Karpas-422 (cell line): ENCODE measurements around the gene INF2. TPM values are rescaled to one million over a fixed set of nuclear protein-coding genes. Genes with fewer than 3 reads are reported as not detected.

Source experiments
- DNase-seq: peaks from one replicate; pipeline ENCODE4 v3.0.0-alpha.2; 2015
- H2AFZ ChIP-seq: fragments of 200-600 bp; sonication (generic); 2 replicates; pipeline ENCODE4 v1.6.1; 2014; ENCODE audit warnings: antibody characterized with exemption, low read length, mixed read lengths
- H3K27ac ChIP-seq: fragments of 200-600 bp; sonication (generic); 2 replicates; pipeline ENCODE4 v1.5.1; 2014; ENCODE audit warnings: mild to moderate bottlenecking, low read length, moderate library complexity
- H3K27me3 ChIP-seq: fragments of 200-600 bp; sonication (generic); 2 replicates; pipeline ENCODE4 v1.6.1; 2014; ENCODE audit warnings: low read length, mixed read lengths
- H3K36me3 ChIP-seq: fragments of 200-600 bp; sonication (generic); 2 replicates; pipeline ENCODE4 v1.6.1; 2014; ENCODE audit warnings: low read length, mixed read lengths; ENCODE audit not compliant: insufficient read depth
- H3K4me1 ChIP-seq: fragments of 200-600 bp; sonication (generic); 2 replicates; pipeline ENCODE4 v1.6.1; 2014; ENCODE audit warnings: mild to moderate bottlenecking, low read length, mixed read lengths
- H3K4me2 ChIP-seq: fragments of 200-600 bp; sonication (generic); 2 replicates; pipeline ENCODE4 v1.6.1; 2014; ENCODE audit warnings: low read length, low read depth, mild to moderate bottlenecking; ENCODE audit not compliant: poor library complexity, severe bottlenecking
- H3K4me3 ChIP-seq: fragments of 200-600 bp; sonication (generic); 2 replicates; pipeline ENCODE4 v1.5.1; 2014; ENCODE audit warnings: mild to moderate bottlenecking, antibody characterized with exemption, low read length, mixed read lengths
- H3K79me2 ChIP-seq: fragments of 200-600 bp; sonication (generic); 2 replicates; pipeline ENCODE4 v1.6.1; 2014; ENCODE audit warnings: mild to moderate bottlenecking, low read length, mixed read lengths
- H3K9ac ChIP-seq: fragments of 200-600 bp; sonication (generic); 2 replicates; pipeline ENCODE4 v1.6.0; 2014; ENCODE audit warnings: low read length
- H3K9me2 ChIP-seq: fragments of 200-600 bp; sonication (generic), shearing (Covaris generic); replicated peaks from 2 replicates; pipeline ENCODE4 v1.6.0; 2014; ENCODE audit warnings: mild to moderate bottlenecking, low read length, moderate library complexity; ENCODE audit not compliant: insufficient read depth
- H3K9me3 ChIP-seq: fragments of 300-700, 200-600 bp; sonication (generic); 2 replicates; pipeline ENCODE4 v1.6.1; 2014; ENCODE audit warnings: low read length, mixed read lengths
- H4K20me1 ChIP-seq: fragments of 200-600 bp; sonication (generic); 2 replicates; pipeline ENCODE4 v1.6.1; 2014; ENCODE audit warnings: mild to moderate bottlenecking, antibody characterized with exemption, low read length, low read depth; ENCODE audit not compliant: insufficient read depth
- total RNA-seq: library from RNA; depleted of rRNA; stranded (reverse); fragments of >200 nt; shearing (Covaris generic); gene quantifications from 2 replicates; pipeline ENCODE4 v1.2.3, GENCODE V29; 2014; ENCODE audit warnings: low replicate concordance

INF2 gene
- total RNA-seq, 1 experiment from 2014 or later = 4.4 TPM

GRCh38 chr14:104686624-104687517 is 2.5 kb upstream of the INF2 start:
- Histone ChIP-seq H3K4me3 (no peak overlapping the region), H3K36me3 (no peaks in the 10 kb centered on the region), H3K4me2 (no peak overlapping the region), H3K79me2 (no peaks in the 10 kb centered on the region), H2AFZ (no peak overlapping the region), H3K27me3 (no peaks in the 10 kb centered on the region), H4K20me1 (peaks cover 9% of the 10 kb centered on the region; the same call in 1 of the 2 replicates), H3K9me2 (no peaks in the 10 kb centered on the region), H3K9ac (no peak overlapping the region), H3K4me1 (peaks cover 20% of the 10 kb centered on the region), H3K9me3 (no peaks in the 10 kb centered on the region), H3K27ac (no peak overlapping the region)
- no peak for DNase-seq

GRCh38 chr14:104687601-104688504 is 1.6 kb upstream of the INF2 start:
- no peak for DNase-seq
- no peaks in the 10 kb centered on the region for H3K9me2 ChIP-seq
- no peak overlapping the region for H3K4me3 ChIP-seq
- H2AFZ ChIP-seq = no peak overlapping the region
- no peak overlapping the region for H3K27ac ChIP-seq
- H4K20me1 ChIP-seq = peaks cover 9% of the 10 kb centered on the region; the same call in 1 of the 2 replicates
- H3K4me2 ChIP-seq = no peak overlapping the region
- no peak overlapping the region for H3K9ac ChIP-seq
- no peaks in the 10 kb centered on the region for H3K9me3 ChIP-seq
- no peaks in the 10 kb centered on the region for H3K27me3 ChIP-seq
- no peaks in the 10 kb centered on the region for H3K79me2 ChIP-seq
- H3K4me1 ChIP-seq = peaks cover 20% of the 10 kb centered on the region
- no peaks in the 10 kb centered on the region for H3K36me3 ChIP-seq

- H3K4me1 ChIP-seq = peaks cover 20% of the 10 kb centered on the region
- peaks cover 9% of the 10 kb centered on the region; the same call in 1 of the 2 replicates for H4K20me1 ChIP-seq
- H3K4me2 ChIP-seq = no peak overlapping the region
- H3K9ac ChIP-seq = no peak overlapping the region
- no peak overlapping the region for H2AFZ ChIP-seq
- no peaks in the 10 kb centered on the region for H3K36me3 ChIP-seq
- DNase-seq = no peak
- H3K4me3 ChIP-seq = no peak overlapping the region
- no peaks in the 10 kb centered on the region for H3K9me2 ChIP-seq
- H3K27me3 ChIP-seq = no peaks in the 10 kb centered on the region
- no peak overlapping the region for H3K27ac ChIP-seq
- H3K79me2 ChIP-seq = no peaks in the 10 kb centered on the region
- H3K9me3 ChIP-seq = no peaks in the 10 kb centered on the region
Measured at GRCh38 chr14:104688505-104689108, 811 bp upstream of the INF2 start.

GRCh38 chr14:104689881-104690711 is 678 bp downstream of the INF2 start:
- no peaks in the 10 kb centered on the region for H3K9me3 ChIP-seq
- DNase-seq = no peak
- no peak overlapping the region for H3K27ac ChIP-seq
- H2AFZ ChIP-seq = peak overlapping the region; percentile 26; the same call in 1 of the 2 replicates
- H3K36me3 ChIP-seq = no peaks in the 10 kb centered on the region
- H3K4me2 ChIP-seq = peak overlapping the region; percentile 87
- no peaks in the 10 kb centered on the region for H3K9me2 ChIP-seq
- peaks cover 20% of the 10 kb centered on the region; the same call in 1 of the 2 replicates for H4K20me1 ChIP-seq
- H3K9ac ChIP-seq = peak overlapping the region; percentile 65
- H3K4me3 ChIP-seq = peak overlapping the region; percentile 77
- no peaks in the 10 kb centered on the region for H3K79me2 ChIP-seq
- H3K4me1 ChIP-seq = peaks cover 17% of the 10 kb centered on the region
- H3K27me3 ChIP-seq = no peaks in the 10 kb centered on the region

- no peak for DNase-seq
- H3K4me3 ChIP-seq = peak overlapping the region; percentile 77; the same call in 1 of the 2 replicates
- H3K27ac ChIP-seq = no peak overlapping the region
- H4K20me1 ChIP-seq = peaks cover 26% of the 10 kb centered on the region; the same call in 1 of the 2 replicates
- no peaks in the 10 kb centered on the region for H3K9me2 ChIP-seq
- H3K27me3 ChIP-seq = no peaks in the 10 kb centered on the region
- H3K4me2 ChIP-seq = peak overlapping the region; percentile 87
- H3K9me3 ChIP-seq = no peaks in the 10 kb centered on the region
- H3K79me2 ChIP-seq = no peaks in the 10 kb centered on the region
- no peak overlapping the region for H2AFZ ChIP-seq
- peaks cover 14% of the 10 kb centered on the region for H3K4me1 ChIP-seq
- H3K9ac ChIP-seq = no peak overlapping the region
- H3K36me3 ChIP-seq = no peaks in the 10 kb centered on the region
Measured at GRCh38 chr14:104690861-104691455, 1.5 kb downstream of the INF2 start.

GRCh38 chr14:104691546-104692260 is 2.3 kb downstream of the INF2 start:
- Histone ChIP-seq H3K9ac (no peak overlapping the region), H3K9me2 (no peaks in the 10 kb centered on the region), H3K4me2 (no peak overlapping the region), H3K4me1 (peaks cover 14% of the 10 kb centered on the region), H3K79me2 (no peaks in the 10 kb centered on the region), H2AFZ (no peak overlapping the region), H3K9me3 (no peaks in the 10 kb centered on the region), H3K36me3 (no peaks in the 10 kb centered on the region), H3K4me3 (no peak overlapping the region), H3K27ac (no peak overlapping the region), H3K27me3 (no peaks in the 10 kb centered on the region), H4K20me1 (peaks cover 27% of the 10 kb centered on the region; the same call in 1 of the 2 replicates)
- no peak for DNase-seq
